Bronchial epithelial cell (primary cell): ENCODE results near the gene KLC1. TPM values are rescaled to one million over a fixed set of nuclear protein-coding genes. Genes with fewer than 3 reads are reported as not detected.

Experiments
- DNase-seq: peaks from one replicate; pipeline ENCODE4 v3.0.0-alpha.2; 2010; ENCODE audit warnings: low read depth
- FAIRE-seq: peaks from 2 replicates; lab custom pipeline; 2011; peaks lifted over from hg19 to GRCh38; lab: Jason Lieb, UNC
- H3K27me3 ChIP-seq: 2 replicates; pipeline ENCODE4 v1.5.1; 2011; ENCODE audit warnings: low read length; ENCODE audit not compliant: control insufficient read depth, insufficient read depth
- H3K36me3 ChIP-seq: 2 replicates; pipeline ENCODE4 v1.5.1; 2011; ENCODE audit warnings: low read length; ENCODE audit not compliant: control insufficient read depth, insufficient read depth
- H3K4me3 ChIP-seq: 2 replicates; pipeline ENCODE4 v1.5.1; 2011; ENCODE audit warnings: mild to moderate bottlenecking, low read depth, low read length, control low read depth
- CTCF ChIP-seq: IDR thresholded peaks from 2 replicates; pipeline ENCODE4 v1.5.1; 2011; ENCODE audit warnings: mild to moderate bottlenecking, moderate library complexity, low read length, control low read depth, inconsistent platforms; ENCODE audit not compliant: insufficient read depth, severe bottlenecking
- total RNA-seq: library from RNA; depleted of rRNA; stranded (reverse); fragments of >200 nt; gene quantifications from 2 replicates; pipeline ENCODE4 v1.2.1, GENCODE V29; 2014

The KLC1 gene
- total RNA-seq, 1 donor from 2014 or later, result 249 TPM

DNA sequence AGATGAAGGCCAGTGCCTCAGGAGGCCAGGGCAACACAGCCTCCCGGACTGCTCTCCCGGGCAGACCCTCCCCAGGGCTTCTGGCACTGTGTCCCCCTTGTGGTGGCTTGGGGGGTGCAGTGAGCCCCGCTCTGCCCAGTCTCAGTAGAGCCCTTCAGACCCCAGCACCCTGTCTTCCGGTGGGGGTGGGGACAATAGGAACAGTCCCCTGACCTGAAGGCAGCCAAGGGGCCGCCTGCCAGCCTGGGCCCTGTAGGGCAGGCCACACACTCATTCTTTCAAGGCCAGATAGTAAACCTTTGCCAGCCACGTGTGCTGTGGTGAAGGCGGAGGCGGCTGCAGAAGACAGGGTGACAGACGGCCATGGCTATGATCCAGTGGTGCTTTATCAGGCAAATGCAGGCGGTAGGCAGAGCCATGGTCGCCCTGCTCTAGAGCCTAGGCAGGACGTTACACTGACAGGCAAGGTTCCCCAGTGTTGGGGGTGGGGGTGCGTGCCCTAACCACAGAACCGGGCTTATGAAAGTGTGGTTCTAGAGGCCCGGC is 101.6 kb downstream of the KLC1 start:
- Histone ChIP-seq H3K36me3 (peaks cover 40% of the 10 kb centered on the region), H3K27me3 (no peaks in the 10 kb centered on the region), H3K4me3 (no peak overlapping the region)
- TF ChIP-seq CTCF, result peak; percentile 15
- FAIRE-seq, result no peak
- no peak for DNase-seq

- TF ChIP-seq CTCF, result no peak
- Histone ChIP-seq H3K4me3 (no peak overlapping the region), H3K27me3 (no peaks in the 10 kb centered on the region), H3K36me3 (peaks cover 42% of the 10 kb centered on the region)
- FAIRE-seq (no peak), DNase-seq (no peak)
Observed at GRCh38 chr14:103731481-103731880, 102.5 kb downstream of the KLC1 start.

DNA sequence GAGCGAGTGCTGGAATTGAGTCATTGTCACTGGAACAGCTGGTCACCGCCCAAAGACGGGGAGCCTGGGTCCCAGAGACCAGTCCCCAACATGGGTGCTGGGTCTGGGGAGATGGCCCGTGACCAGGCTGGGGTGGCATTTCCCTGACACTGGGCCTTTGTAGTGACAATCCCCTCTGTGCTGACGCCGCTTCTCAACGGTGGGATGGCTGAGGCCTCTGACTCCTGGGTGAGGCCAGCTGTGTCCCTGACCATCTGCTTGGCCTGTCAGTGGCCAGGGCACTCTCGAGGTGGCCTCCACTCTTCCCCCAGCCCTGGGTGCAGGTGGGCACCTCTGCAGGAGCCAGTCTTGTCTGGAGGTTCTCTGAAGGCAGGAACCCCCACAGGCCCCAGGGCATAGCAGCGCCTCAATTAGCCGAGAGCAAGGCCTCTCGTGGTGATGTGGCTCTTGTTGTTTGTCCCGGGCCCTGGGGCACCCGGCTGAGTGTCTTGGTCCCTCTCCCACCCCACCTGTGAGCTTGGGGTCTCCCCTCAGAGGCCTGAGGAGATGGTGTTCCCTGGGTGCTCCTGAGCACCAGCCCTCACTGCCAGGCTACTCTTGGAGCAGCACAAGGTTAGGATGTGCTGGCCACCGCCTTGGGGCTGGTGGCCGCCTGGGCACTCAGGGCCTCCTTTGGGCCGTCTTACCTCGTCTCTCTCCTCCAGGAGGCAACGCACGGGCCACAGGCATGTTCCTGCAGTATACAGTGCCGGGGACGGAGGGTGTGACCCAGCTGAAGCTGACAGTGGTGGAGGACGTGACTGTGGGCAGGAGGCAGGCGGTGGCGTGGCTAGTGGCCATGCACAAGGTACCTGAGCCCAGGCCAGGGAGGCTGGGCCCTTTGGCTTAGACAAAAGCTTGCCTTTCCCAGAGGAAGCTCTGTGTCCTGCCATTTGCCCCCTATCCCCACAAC is 103.2 kb downstream of the KLC1 start:
- no peak overlapping the region for H3K4me3 ChIP-seq
- no peak for TF ChIP-seq CTCF
- H3K36me3 ChIP-seq, result peaks cover 42% of the 10 kb centered on the region
- no peaks in the 10 kb centered on the region for H3K27me3 ChIP-seq
- no peak for DNase-seq
- FAIRE-seq, result no peak

GRCh38 chr14:103732868-103733620 is 104.0 kb downstream of the KLC1 start:
- Histone ChIP-seq H3K36me3 (peaks cover 40% of the 10 kb centered on the region), H3K27me3 (no peaks in the 10 kb centered on the region), H3K4me3 (no peak overlapping the region)
- DNase-seq (no peak), FAIRE-seq (no peak)
- TF ChIP-seq CTCF, result no peak

DNA sequence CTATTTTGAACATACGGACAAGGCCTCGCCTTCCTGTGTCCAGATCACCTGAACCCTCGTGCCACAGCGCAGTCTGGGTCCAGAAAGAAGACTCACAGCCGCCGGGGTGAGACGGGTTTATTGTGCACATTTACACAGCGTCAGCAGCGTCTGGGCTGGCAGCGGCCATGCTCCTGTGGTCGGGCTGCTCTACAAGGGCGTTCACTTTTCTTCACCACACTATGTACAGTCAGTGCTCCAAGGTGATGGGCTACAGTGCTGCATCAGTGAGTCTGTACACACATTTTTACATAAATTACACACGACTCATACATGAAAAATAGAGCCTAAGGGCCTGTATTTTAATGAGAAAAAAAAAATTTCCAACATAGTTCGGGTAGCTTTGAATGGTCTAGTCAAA is 104.6 kb downstream of the KLC1 start:
- H3K36me3 ChIP-seq, result peaks cover 40% of the 10 kb centered on the region
- FAIRE-seq (no peak), DNase-seq (peak; percentile 57)

More for the DNA sequence above, 104.6 kb downstream of the KLC1 start:
- H3K27me3 ChIP-seq, result no peaks in the 10 kb centered on the region
- H3K4me3 ChIP-seq, result no peak overlapping the region
- TF ChIP-seq CTCF, result no peak
